ENCODE data around the gene NVL.

NVL gene

DNA sequence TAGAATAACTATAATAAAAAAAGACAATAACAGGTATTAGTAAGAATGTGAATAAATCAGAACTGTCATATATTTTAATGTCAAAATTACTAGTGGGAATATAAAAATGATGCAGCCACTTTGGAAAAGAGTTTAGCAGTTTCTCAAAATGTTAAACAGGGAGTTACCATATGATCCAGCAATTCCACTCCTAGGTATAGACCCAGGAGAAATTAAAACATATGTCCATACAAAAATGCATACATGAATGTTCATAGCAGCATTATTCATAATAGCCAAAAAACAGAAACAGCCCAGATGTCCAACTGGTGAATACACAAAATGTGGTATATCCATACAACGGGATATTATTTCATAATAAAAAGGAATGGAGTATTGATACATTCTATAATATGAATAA is 71.6 kb downstream of the NVL start:
- in situ Hi-C loops (cut with MboI; ENCODE audit: low pct_unique_long_range_greater_than_20kb, low sequenced_read_pairs, unreplicated experiment) = no loop called here
- no peak for DNase-seq (ENCODE audit: low spot score)
- TF ChIP-seq, protein P1, sequence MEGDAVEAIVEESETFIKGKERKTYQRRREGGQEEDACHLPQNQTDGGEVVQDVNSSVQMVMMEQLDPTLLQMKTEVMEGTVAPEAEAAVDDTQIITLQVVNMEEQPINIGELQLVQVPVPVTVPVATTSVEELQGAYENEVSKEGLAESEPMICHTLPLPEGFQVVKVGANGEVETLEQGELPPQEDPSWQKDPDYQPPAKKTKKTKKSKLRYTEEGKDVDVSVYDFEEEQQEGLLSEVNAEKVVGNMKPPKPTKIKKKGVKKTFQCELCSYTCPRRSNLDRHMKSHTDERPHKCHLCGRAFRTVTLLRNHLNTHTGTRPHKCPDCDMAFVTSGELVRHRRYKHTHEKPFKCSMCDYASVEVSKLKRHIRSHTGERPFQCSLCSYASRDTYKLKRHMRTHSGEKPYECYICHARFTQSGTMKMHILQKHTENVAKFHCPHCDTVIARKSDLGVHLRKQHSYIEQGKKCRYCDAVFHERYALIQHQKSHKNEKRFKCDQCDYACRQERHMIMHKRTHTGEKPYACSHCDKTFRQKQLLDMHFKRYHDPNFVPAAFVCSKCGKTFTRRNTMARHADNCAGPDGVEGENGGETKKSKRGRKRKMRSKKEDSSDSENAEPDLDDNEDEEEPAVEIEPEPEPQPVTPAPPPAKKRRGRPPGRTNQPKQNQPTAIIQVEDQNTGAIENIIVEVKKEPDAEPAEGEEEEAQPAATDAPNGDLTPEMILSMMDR (IDR thresholded peaks at IDR 0.05; ENCODE audit: extremely low read depth, insufficient read depth, missing control alignments) = no peak

DNA sequence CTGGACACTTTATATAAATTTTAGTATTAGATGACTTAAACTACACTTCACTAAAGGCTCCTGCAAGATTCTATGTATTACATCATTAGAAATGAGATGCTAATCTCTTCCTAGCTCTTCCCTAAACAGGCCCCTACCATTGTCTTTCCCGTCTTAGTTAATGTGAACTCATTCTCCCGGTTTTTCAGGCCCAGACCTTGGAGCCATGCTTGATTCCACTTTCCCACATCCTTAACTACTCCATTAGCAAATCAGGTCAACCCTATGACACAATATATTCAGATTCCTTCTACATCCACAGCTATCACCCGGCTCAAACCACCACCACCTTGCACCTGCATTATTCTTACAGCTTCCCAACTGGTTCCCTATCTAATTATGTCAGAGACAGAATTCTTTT is 73.3 kb downstream of the NVL start:
- no peak for DNase-seq (ENCODE audit: low spot score)
- TF ChIP-seq, protein P1 (IDR thresholded peaks at IDR 0.05; ENCODE audit: extremely low read depth, insufficient read depth, missing control alignments) = no peak
- in situ Hi-C loops (cut with MboI; ENCODE audit: low pct_unique_long_range_greater_than_20kb, low sequenced_read_pairs, unreplicated experiment) = no loop called here

DNA sequence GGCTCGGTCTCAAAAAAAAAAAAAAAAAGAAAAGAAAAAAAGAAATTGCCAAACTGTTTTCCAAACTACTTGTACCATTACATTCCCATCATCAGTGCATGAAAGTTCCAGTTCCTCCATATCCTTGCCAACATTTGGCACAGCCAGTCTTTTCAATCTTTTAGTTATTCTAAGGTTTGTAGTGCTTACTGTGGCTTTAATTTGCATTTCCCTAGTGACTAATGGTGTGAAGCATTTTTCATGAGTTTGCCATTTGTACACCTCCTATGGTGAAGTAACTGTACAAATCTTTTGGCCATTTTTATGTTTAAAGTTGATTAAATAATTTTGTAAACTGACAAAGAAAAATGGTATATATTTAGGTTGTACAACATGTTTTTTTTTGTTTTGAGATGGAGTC is 76.3 kb downstream of the NVL start:
- in situ Hi-C loops (cut with MboI; ENCODE audit: low pct_unique_long_range_greater_than_20kb, low sequenced_read_pairs, unreplicated experiment) = no loop called here
- no peak for DNase-seq (ENCODE audit: low spot score)
- TF ChIP-seq, protein P1 (IDR thresholded peaks at IDR 0.05; ENCODE audit: extremely low read depth, insufficient read depth, missing control alignments) = no peak

DNA sequence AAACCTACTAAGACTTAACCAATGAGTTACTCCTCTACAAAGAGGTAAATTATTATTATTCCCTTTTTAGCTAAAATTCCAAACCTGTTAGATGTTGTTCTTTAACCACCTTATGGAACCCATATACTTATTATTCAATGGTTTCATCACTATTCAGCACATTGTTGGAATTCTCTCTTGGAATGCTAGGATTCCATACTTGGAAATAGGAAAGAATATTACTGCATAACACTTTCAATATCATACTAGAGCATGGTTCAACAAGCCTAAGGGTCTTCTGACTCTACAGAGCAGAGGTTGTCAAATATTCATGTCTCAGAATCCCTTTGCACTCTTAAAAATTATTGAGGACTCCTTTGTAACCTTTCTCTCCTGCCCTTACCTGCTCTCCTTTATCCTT is 77.5 kb downstream of the NVL start:
- in situ Hi-C loops (cut with MboI; ENCODE audit: low pct_unique_long_range_greater_than_20kb, low sequenced_read_pairs, unreplicated experiment) = no loop called here
- TF ChIP-seq, protein P1 (IDR thresholded peaks at IDR 0.05; ENCODE audit: extremely low read depth, insufficient read depth, missing control alignments) = no peak
- no peak for DNase-seq (ENCODE audit: low spot score)

DNA sequence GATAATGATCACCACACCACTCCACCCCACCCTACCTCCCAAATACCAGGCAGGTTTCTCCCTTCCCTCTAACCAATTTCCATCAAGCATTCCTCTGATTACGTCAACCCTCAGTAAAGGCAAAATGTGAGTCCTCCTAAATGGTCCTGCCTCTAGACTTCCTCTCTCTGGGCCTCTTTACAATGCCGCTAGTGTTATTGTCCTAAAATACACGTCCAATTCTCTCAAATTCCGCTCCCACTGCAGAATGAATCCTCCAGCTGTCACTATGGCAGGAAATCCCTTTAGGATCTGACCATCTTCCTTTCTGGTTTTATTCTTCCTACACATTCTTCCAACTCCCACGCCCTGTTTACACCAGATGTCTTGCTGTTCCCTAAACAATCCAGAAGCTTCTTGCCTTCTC is 78.2 kb downstream of the NVL start:
- TF ChIP-seq, protein P1 (IDR thresholded peaks at IDR 0.05; ENCODE audit: extremely low read depth, insufficient read depth, missing control alignments) = no peak
- DNase-seq (ENCODE audit: low spot score) = no peak
- in situ Hi-C loops (cut with MboI; ENCODE audit: low pct_unique_long_range_greater_than_20kb, low sequenced_read_pairs, unreplicated experiment) = no loop called here

DNA sequence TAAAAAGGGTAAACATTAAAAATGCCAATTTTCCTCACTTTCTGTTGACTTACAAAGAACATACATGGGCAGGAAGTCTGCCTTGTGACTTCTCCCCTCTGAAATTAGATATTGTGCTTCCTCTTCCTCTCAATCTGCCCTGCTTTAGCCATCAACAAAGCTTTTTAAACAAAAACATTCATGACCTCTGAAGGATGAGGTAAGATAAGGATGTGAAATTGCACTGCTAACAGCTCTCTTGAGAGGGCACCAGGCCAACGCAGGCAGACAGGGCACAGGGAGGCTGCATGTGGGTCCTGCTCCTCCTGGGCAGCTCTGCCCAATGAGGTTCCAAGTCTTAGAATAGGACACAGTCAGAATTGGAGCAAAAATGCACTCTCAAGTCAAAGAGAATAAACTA is 84.8 kb downstream of the NVL start:
- in situ Hi-C loops (cut with MboI; ENCODE audit: low pct_unique_long_range_greater_than_20kb, low sequenced_read_pairs, unreplicated experiment) = no loop called here

More for the DNA sequence above, 84.8 kb downstream of the NVL start:
- TF ChIP-seq, protein P1 (IDR thresholded peaks at IDR 0.05; ENCODE audit: extremely low read depth, insufficient read depth, missing control alignments) = no peak
- DNase-seq (ENCODE audit: low spot score) = no peak

Data from GM13977 (cell line).